Mesendoderm (in vitro differentiated cells): ENCODE measurements around the gene PYCR2.

Experiments
- DNase-seq: peaks from one replicate; pipeline ENCODE4 v3.0.0; 2013
- H2AK5ac ChIP-seq: 2 replicates; pipeline ENCODE4 v1.6.1; 2013; ENCODE audit warnings: low read length, inconsistent platforms
- H2BK120ac ChIP-seq: 2 replicates; pipeline ENCODE4 v1.6.1; 2013; ENCODE audit warnings: low read depth, mild to moderate bottlenecking, low read length, moderate library complexity, mixed read lengths
- H2BK15ac ChIP-seq: replicated peaks from 2 replicates; pipeline ENCODE4 v1.6.1; 2013; ENCODE audit warnings: low read depth, mild to moderate bottlenecking, moderate library complexity
- H2BK5ac ChIP-seq: 2 replicates; pipeline ENCODE4 v1.6.1; 2013; ENCODE audit warnings: low read length, inconsistent platforms
- H3K18ac ChIP-seq: 2 replicates; pipeline ENCODE4 v1.6.1; 2013; ENCODE audit warnings: mild to moderate bottlenecking, low read length, mixed read lengths
- H3K23ac ChIP-seq: one replicate; pipeline ENCODE4 v1.6.1; 2013; ENCODE audit warnings: low read length
- H3K27ac ChIP-seq: 2 replicates; pipeline ENCODE4 v1.5.1; 2013; ENCODE audit warnings: low read depth, mild to moderate bottlenecking, inconsistent platforms, low read length, moderate library complexity
- H3K27me3 ChIP-seq: 2 replicates; pipeline ENCODE4 v1.6.1; 2013; ENCODE audit warnings: low read length, control low read depth, mild to moderate bottlenecking, inconsistent platforms; ENCODE audit not compliant: insufficient read depth, poor library complexity
- H3K36me3 ChIP-seq: 2 replicates; pipeline ENCODE4 v1.6.1; 2013; ENCODE audit warnings: low read length, inconsistent platforms; ENCODE audit not compliant: control insufficient read depth, insufficient read depth
- H3K4ac ChIP-seq: one replicate; pipeline ENCODE4 v1.6.1; 2013; ENCODE audit warnings: low read depth, mild to moderate bottlenecking, low read length, moderate library complexity
- H3K4me1 ChIP-seq: 2 replicates; pipeline ENCODE4 v1.6.1; 2013; ENCODE audit warnings: low read depth, low read length, inconsistent platforms; ENCODE audit not compliant: control insufficient read depth
- H3K4me2 ChIP-seq: 2 replicates; pipeline ENCODE4 v1.6.1; 2013; ENCODE audit warnings: low read length
- H3K4me3 ChIP-seq: 2 replicates; pipeline ENCODE4 v1.5.1; 2013; ENCODE audit warnings: mild to moderate bottlenecking, low read length
- H3K56ac ChIP-seq: one replicate; pipeline ENCODE4 v1.6.1; 2013; ENCODE audit warnings: low read length
- H3K79me1 ChIP-seq: 2 replicates; pipeline ENCODE4 v1.6.1; 2013; ENCODE audit warnings: low read length, inconsistent platforms
- H3K79me2 ChIP-seq: 2 replicates; pipeline ENCODE4 v1.6.1; 2013; ENCODE audit warnings: mild to moderate bottlenecking, low read length; ENCODE audit not compliant: control insufficient read depth, insufficient read depth
- H3K9ac ChIP-seq: 2 replicates; pipeline ENCODE4 v1.6.1; 2013; ENCODE audit warnings: low read length, inconsistent platforms
- H4K5ac ChIP-seq: one replicate; pipeline ENCODE4 v1.6.1; 2013; ENCODE audit warnings: low read length
- H4K8ac ChIP-seq: one replicate; pipeline ENCODE4 v1.6.1; 2013; ENCODE audit warnings: low read depth, mild to moderate bottlenecking, control low read depth, low read length, moderate library complexity
- WGBS: extraction: QIAGEN DNeasy Blood & Tissue Kit; methylation state at CpG from one replicate; pipeline ENCODE4 v1.1.7; 2013; ENCODE audit warnings: low lambda C conversion rate, missing lambda C conversion rate; ENCODE audit not compliant: insufficient coverage; ENCODE audit errors: extremely low coverage; 5-methylcytosine and 5-hydroxymethylcytosine counted together

The PYCR2 gene

DNA sequence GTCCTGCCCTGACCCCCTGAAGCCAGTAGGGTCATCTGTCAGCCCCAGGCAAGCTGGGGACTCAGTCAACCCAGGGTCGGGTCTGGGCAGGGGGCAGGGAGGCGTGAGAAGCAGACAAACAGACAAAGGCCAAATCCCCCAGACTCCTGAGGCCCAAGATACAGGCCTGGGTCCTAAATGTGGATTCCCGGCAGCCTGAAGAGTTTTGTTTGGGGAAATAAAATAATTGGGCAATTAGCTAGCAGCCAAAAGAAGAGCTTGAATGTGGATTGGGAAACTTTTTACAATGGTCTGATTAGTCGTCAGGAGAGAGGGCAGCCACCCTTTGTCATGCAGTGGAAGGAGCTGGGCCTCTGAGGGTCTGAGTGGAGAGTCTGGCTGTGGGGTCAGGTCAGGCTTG, 21.5 kb upstream of the PYCR2 start:
- Histone ChIP-seq H3K4ac (no peak overlapping the region), H3K4me1 (peaks cover 28% of the 10 kb centered on the region), H2BK120ac (no peak overlapping the region), H3K36me3 (no peaks in the 10 kb centered on the region), H3K79me1 (no peaks in the 10 kb centered on the region), H2BK15ac (no peak overlapping the region), H3K4me2 (no peak overlapping the region), H4K5ac (no peak overlapping the region), H3K27me3 (no peaks in the 10 kb centered on the region), H3K79me2 (no peaks in the 10 kb centered on the region), H2BK5ac (peak overlapping the region; percentile 41), H3K23ac (no peak overlapping the region), H3K4me3 (no peak overlapping the region), H3K18ac (no peak overlapping the region), H3K9ac (no peak overlapping the region), H4K8ac (no peak overlapping the region), H3K27ac (peak overlapping the region; percentile 62), H2AK5ac (no peak overlapping the region), H3K56ac (peak overlapping the region; percentile 68)
- peak; percentile 93 for DNase-seq
- WGBS: no CpG with 5 or more reads among the region's 4 CpGs

DNA sequence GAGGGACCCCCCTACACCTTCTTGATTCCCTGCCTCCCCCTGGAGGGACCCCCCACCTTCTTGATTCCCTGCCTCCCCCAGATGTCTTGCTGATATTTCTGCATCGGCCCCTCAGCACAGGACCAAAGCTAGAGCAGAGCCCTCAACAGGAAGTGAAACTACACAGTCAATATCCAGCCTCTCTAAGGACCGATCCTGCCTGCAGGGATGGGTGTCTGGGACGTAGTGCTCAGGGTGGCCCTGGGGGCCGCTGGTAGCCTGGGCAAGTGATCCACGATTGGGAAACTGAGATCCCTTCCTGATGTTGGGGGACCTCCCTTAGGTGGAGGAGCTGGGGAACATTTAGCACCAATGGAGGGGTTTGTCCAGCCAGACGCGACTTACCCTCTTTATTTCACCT, 20.9 kb upstream of the PYCR2 start:
- H3K79me2 ChIP-seq: no peaks in the 10 kb centered on the region
- no peak for DNase-seq
- no peak overlapping the region for H3K4me3 ChIP-seq
- H2BK5ac ChIP-seq: peak overlapping the region; percentile 81
- H3K79me1 ChIP-seq: no peaks in the 10 kb centered on the region
- H4K5ac ChIP-seq: no peak overlapping the region
- H4K8ac ChIP-seq: no peak overlapping the region
- H2AK5ac ChIP-seq: peak overlapping the region; percentile 86
- H3K23ac ChIP-seq: no peak overlapping the region
- no peak overlapping the region for H3K9ac ChIP-seq
- H3K56ac ChIP-seq: peak overlapping the region; percentile 68
- H3K4me2 ChIP-seq: no peak overlapping the region
- no peak overlapping the region for H2BK120ac ChIP-seq
- H3K27me3 ChIP-seq: no peaks in the 10 kb centered on the region
- H3K27ac ChIP-seq: peak overlapping the region; percentile 4
- no peak overlapping the region for H2BK15ac ChIP-seq
- no peaks in the 10 kb centered on the region for H3K36me3 ChIP-seq
- peaks cover 26% of the 10 kb centered on the region for H3K4me1 ChIP-seq
- peak overlapping the region; percentile 11 for H3K18ac ChIP-seq
- WGBS: no CpG with 5 or more reads among the region's 7 CpGs
- peak overlapping the region; percentile 20 for H3K4ac ChIP-seq

DNA sequence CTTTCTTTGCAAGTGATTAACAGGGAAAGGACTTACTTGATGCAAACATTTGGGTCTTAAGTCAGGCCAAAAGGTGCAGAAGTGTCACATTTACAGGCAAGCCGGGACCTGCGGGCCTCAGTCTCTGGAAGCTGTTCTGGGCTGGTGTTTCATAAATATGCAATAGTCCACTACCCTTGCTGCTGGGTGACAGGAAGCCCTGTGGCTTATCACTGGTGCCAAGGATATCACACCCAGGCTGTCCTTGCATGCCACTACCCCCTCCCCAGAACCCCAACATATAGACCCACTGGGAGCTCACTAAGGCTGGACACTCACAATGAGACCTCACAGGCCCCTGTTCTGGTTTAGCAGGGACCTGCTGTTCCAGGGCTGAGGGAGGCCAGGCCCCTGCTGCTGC, 20.3 kb upstream of the PYCR2 start:
- Histone ChIP-seq H4K8ac (no peak overlapping the region), H4K5ac (no peak overlapping the region), H3K79me1 (no peaks in the 10 kb centered on the region), H3K79me2 (no peaks in the 10 kb centered on the region), H3K23ac (no peak overlapping the region), H2BK5ac (peak overlapping the region; percentile 39), H3K4ac (no peak overlapping the region), H2BK15ac (no peak overlapping the region), H3K4me1 (peaks cover 25% of the 10 kb centered on the region), H3K56ac (peak overlapping the region; percentile 68), H3K9ac (no peak overlapping the region), H2BK120ac (no peak overlapping the region), H2AK5ac (no peak overlapping the region), H3K27me3 (no peaks in the 10 kb centered on the region), H3K18ac (peak overlapping the region; percentile 11), H3K27ac (no peak overlapping the region), H3K4me3 (no peak overlapping the region), H3K36me3 (no peaks in the 10 kb centered on the region), H3K4me2 (no peak overlapping the region)
- DNase-seq: no peak
- no CpG with 5 or more reads among the region's 2 CpGs for WGBS

DNA sequence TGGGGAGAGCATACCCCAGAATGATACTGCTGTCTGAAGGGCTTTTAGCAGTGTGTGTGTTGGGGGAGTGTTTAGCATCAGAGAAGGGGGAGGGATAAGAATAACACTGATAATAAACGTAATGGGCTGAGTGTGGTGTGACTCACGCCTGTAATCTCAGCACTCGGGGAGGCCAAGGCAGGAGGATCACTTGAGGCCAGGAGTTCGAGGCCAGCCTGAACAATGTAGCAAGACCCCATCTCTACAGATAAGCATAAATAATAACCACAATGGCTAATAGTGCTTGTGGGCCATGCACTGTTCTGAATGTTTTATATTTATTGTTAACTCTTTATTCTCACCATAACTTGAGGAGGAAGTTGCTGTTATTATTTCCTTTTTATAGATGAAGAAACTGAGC, 19.5 kb upstream of the PYCR2 start:
- Histone ChIP-seq H3K27me3 (no peaks in the 10 kb centered on the region), H3K36me3 (no peaks in the 10 kb centered on the region), H4K5ac (no peak overlapping the region), H2BK15ac (no peak overlapping the region), H3K27ac (no peak overlapping the region), H3K18ac (no peak overlapping the region), H2AK5ac (no peak overlapping the region), H2BK120ac (no peak overlapping the region), H3K4me3 (no peak overlapping the region), H3K4me1 (peaks cover 20% of the 10 kb centered on the region), H3K79me2 (no peaks in the 10 kb centered on the region), H2BK5ac (no peak overlapping the region), H3K4ac (no peak overlapping the region), H4K8ac (no peak overlapping the region), H3K9ac (no peak overlapping the region), H3K56ac (peak overlapping the region; percentile 12), H3K23ac (no peak overlapping the region), H3K79me1 (no peaks in the 10 kb centered on the region), H3K4me2 (no peak overlapping the region)
- WGBS: no CpG with 5 or more reads among the region's 4 CpGs
- no peak for DNase-seq

DNA sequence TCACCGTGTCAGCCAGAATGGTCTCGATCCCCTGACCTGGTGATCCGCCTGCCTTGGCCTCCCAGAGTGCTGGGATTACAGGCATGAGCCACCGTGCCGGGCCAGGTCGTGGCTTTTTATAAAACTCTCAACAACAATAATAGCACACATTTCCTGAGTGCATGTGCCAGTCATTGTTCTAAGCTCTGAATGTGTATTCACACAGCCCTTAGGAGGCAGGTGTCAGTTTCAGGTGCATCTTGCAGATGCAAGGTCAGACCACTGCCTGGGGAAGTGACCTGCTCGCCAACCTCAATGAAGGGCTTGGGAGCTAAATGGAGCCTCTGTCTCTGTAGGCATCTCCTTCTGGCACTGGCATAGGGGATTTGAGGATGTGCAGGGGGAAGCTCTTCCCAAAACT, 18.5 kb upstream of the PYCR2 start:
- Histone ChIP-seq H2BK15ac (no peak overlapping the region), H4K8ac (no peak overlapping the region), H3K4ac (no peak overlapping the region), H3K4me3 (no peak overlapping the region), H3K36me3 (no peaks in the 10 kb centered on the region), H3K4me1 (peaks cover 19% of the 10 kb centered on the region), H2BK120ac (no peak overlapping the region), H3K4me2 (no peak overlapping the region), H3K56ac (peak overlapping the region; percentile 51), H3K79me2 (no peaks in the 10 kb centered on the region), H2BK5ac (peak overlapping the region; percentile 48), H3K9ac (no peak overlapping the region), H3K23ac (peak overlapping the region; percentile 25), H3K79me1 (no peaks in the 10 kb centered on the region), H3K18ac (no peak overlapping the region), H4K5ac (no peak overlapping the region), H3K27ac (no peak overlapping the region), H2AK5ac (peak overlapping the region; percentile 63), H3K27me3 (no peaks in the 10 kb centered on the region)
- DNase-seq: peak; percentile 67
- WGBS: no CpG with 5 or more reads among the region's 7 CpGs

DNA sequence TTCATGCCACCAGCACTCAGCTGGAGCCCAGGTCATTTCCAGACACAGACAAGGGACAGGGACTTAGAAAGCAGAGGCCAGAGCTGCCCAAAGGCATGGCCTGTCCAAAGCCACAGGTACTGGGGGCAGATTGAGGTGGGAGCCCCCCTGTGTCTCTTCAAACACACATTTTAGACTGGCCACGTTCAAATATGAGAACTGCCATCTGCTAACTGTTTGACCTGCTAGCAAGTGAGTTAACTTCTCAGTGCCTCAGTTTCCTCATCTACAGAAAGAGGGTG, 17.8 kb upstream of the PYCR2 start:
- no peaks in the 10 kb centered on the region for H3K79me1 ChIP-seq
- no peak overlapping the region for H3K23ac ChIP-seq
- no peak overlapping the region for H2BK15ac ChIP-seq
- H3K4me1 ChIP-seq: peaks cover 19% of the 10 kb centered on the region
- H4K8ac ChIP-seq: no peak overlapping the region
- H3K27me3 ChIP-seq: no peaks in the 10 kb centered on the region
- H4K5ac ChIP-seq: no peak overlapping the region
- peak overlapping the region; percentile 66 for H2AK5ac ChIP-seq
- no peak overlapping the region for H3K4ac ChIP-seq
- no peaks in the 10 kb centered on the region for H3K36me3 ChIP-seq
- peak overlapping the region; percentile 52 for H2BK5ac ChIP-seq
- peak overlapping the region; percentile 46 for H3K18ac ChIP-seq
- H3K27ac ChIP-seq: no peak overlapping the region
- peak overlapping the region; percentile 68 for H3K56ac ChIP-seq
- no peak overlapping the region for H3K4me2 ChIP-seq
- WGBS: no CpG with 5 or more reads among the region's 1 CpG
- no peaks in the 10 kb centered on the region for H3K79me2 ChIP-seq
- H2BK120ac ChIP-seq: no peak overlapping the region
- DNase-seq: no peak
- peak overlapping the region; percentile 4 for H3K9ac ChIP-seq
- no peak overlapping the region for H3K4me3 ChIP-seq
